ENCODE results near the gene RBKS. TPM values are rescaled to one million over a fixed set of nuclear protein-coding genes. Genes with fewer than 3 reads are reported as not detected.

The RBKS gene
- 0.85 TPM for polyA plus RNA-seq (2013, experiment 1 of 2; ENCODE audit: insufficient read length)
- 0.74 TPM for polyA plus RNA-seq (2013, experiment 2 of 2; ENCODE audit: insufficient read length)

DNA sequence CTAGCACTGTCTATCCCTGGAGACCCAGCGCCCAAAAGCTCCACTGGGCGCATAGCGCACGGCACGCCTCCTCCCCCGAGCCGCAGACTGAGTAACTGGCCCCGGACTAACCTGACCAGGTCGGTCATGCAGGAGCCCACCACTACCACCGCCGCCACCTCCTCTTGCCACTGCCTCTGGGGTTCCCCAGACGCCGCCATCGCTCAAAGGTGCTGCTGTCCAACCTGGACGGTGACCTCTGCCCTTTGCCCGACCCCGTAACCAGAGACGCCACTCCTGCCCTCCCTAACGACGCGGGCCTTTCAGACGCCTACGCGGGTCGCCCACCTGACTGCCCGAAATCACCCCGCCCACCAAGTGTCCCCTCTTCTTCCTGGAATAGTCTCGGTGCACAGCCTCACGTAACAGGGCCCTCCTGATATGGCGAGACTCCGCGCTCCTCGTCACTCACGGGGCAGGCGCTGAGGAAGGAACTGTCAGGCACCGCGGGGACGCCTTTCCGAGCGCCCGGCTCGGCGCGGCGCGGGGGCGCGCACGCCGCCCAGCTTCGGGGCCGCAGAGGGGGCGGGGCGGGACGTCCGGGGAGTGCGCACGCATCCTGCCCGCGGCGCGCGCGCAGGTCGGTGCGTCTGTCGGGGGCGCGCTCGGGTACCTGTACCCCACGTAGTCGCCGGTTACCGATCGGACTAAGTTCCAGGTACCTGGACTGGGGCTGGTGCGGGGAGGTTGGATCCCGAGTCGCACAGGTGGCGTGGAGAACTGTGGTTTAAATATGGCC, at the start of gene RBKS, which contains the start of gene BABAM2:
TSS of gene RBKS (minus strand) at position 242 of the 778 bp plus-strand sequence. CDS start at position 200, 42 bp downstream.
TSS of gene BABAM2 (plus strand) at position 584 of the 778 bp plus-strand sequence. CDS start 3,828 bp downstream, outside the sequence.
- DNase-seq, result peak; percentile 87

DNA sequence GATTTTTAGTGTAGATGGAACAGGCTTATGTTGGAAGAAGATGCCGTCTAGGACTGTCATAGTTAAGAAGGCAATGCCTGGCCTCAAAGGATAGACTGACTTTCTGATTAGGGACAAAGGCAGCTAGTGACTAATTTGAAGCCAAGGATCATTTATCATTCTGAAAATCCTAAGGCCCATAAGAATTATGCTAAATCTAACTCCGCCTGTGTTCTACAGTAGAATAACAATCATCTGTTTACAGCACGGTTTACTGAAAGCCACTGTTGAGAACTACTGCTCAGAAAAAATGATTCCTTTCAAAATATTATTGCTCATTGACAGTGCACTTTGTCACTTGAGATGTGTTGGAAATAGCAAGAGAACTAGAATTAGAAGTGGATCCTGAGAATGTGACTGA, 44.8 kb upstream of the RBKS start:
- no peak for DNase-seq

DNA sequence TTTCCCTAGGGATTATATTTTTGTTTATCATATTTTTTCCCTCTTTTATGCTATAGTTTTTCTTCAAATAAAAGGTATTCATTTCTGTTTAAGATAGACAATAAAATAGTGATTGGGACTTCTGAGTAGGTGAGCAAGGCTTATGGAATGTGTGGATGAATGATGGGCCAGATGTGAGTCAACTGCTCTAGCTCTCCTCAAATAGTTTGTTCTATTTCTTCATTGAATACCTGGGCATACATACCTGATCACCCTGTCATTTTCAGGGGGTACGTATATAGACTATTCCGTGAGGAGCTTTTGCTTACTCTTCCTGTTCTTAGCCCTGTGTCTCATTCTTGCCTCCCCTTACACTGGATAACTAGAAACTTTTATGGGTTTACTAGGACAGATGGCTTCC, 42.2 kb upstream of the RBKS start:
- peak; percentile 72 for DNase-seq

DNA sequence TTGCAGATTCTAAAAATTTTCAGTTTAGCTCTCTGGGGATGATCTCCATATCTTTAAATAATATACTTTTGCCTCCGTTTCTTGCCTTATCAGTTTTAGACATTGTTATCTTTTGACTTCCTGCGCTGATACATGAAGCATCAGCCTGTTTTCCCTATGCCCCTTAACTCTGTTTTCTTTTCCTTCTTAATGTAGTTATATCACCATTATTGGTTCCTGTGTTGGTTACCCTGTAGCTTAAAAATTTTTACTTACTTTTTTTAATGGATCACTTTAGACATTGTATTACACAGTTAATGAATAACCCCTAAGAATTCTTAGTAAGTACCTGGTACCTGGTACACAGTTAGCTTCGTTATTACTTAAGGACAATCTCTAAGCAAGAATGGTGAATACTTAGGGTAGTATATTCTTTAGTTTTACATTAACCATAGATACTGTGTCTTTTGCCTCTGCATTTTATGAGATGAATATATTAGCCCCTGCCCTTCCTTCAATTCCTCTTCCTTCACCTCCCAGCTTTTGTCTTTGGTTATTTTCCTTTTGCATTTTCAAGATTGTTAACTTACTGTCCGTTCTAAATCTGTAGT, 41.3 kb upstream of the RBKS start:
- DNase-seq, result no peak

- peak; percentile 11 for DNase-seq
These were observed 39.8 kb upstream of the RBKS start for GRCh38 chr2:27929916-27930486.

DNA sequence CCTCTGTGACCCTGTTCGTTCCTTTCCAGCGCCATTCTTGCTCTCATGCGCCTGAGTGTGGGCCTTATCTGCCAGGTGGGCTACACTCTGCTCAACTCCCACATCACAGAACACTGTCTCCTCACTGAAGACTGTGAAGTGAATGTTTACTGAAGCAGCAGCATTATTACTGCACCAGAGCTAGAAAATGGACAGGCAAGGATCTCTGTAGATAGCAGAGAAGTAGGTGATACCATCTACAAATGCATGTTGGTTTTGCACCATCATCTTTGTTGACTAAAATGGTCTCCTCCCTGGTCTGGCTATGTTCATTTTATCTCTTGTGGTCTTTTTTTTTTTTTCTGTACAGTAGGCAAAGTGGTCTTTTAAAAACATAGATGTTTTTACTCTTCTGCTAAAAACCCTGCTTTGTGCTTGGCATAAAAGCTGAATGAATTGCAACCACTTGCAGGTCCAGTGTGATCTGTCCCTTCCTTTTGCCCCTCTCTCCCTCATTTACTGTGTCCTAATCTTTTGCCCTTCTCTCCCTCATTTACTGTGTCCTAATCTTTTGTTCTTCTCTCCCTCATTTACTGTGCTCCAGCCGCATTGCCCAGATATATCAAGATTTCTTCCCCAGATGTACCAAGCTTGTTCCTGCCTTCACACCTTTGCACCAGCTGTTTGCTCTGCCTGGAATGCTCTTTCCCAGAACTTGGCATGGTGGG, 35.7 kb upstream of the RBKS start:
- DNase-seq, result no peak

DNA sequence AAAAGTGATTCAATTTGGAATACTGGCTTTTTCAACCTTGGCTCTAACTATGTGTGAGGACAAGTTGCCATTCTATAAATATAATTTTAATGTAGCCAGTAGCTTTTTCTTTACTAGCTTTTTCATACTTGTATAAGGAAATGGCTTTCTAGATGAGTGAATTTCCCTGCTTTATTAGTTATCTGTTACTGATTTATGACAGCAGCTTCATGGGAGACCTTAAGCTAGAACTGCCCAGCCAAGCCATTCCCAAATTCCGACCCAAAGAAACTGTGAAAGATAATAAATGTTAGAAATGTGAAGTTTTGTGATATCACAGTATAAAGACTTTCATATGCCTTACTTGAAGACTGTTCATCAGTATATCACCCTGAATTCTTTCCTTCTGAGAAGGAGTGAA, 32.7 kb upstream of the RBKS start:
- no peak for DNase-seq

GRCh38 chr2:27921880-27922547, 31.8 kb upstream of the RBKS start:
- DNase-seq, result no peak

GRCh38 chr2:27921424-27921823, 31.2 kb upstream of the RBKS start:
- no peak for DNase-seq

DNA sequence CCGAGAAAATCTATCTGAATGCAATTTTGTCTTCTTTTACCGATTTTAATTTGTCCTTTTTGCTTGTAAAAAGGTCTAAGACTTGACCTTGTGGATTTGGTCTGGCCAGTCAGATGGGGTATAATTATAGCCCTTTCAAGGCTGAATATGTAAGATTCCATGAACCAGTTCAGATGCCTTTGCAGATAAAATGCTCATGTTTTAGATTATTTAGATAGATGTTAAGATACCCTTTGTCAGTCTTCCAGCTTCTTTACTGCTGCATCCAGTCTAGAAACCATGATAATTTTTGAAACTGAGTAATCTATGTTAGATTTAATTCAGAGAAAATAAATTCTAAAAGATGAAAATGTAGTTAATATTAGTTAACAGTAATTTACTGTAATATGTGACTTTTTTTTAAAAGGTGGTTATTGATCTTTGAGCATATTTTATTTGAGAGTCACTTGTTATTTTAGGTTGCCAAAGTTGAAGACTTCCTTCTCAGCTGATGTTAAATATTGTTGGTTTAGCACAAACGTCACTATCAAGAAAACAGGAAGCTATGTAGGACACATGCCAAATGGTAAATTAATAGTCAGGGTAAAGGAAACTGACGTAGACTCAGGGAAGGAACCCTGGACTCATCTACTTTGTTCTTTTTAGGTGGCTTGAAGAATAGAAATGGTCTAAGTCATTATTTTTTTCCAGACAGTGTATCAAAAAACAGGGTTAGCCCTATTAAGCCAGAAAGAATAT, 30.1 kb upstream of the RBKS start:
- peak; percentile 15 for DNase-seq

GRCh38 chr2:27916293-27916995, 26.3 kb upstream of the RBKS start:
- DNase-seq, result no peak

GRCh38 chr2:27915874-27916273, 25.7 kb upstream of the RBKS start:
- DNase-seq, result peak; percentile 22

GRCh38 chr2:27915191-27915590, 25.0 kb upstream of the RBKS start:
- DNase-seq, result no peak

DNA sequence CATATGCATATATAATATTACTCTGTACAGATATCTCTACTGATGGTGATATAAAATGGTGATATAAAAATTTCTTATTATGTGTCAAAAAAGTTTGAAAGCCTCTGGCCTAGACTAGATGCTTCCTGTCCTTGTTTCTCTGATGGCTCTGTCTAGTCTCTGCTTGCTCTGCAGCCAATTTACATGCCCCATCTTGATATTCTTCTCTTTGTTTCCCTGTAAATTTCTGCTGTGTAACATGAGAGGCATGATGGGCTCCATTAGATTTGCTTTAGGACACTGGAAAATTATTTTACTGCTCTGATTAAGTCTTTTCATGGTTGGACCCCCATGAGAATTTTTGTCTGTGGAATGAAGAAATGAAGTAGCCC, 24.6 kb upstream of the RBKS start:
- DNase-seq, result no peak

DNA sequence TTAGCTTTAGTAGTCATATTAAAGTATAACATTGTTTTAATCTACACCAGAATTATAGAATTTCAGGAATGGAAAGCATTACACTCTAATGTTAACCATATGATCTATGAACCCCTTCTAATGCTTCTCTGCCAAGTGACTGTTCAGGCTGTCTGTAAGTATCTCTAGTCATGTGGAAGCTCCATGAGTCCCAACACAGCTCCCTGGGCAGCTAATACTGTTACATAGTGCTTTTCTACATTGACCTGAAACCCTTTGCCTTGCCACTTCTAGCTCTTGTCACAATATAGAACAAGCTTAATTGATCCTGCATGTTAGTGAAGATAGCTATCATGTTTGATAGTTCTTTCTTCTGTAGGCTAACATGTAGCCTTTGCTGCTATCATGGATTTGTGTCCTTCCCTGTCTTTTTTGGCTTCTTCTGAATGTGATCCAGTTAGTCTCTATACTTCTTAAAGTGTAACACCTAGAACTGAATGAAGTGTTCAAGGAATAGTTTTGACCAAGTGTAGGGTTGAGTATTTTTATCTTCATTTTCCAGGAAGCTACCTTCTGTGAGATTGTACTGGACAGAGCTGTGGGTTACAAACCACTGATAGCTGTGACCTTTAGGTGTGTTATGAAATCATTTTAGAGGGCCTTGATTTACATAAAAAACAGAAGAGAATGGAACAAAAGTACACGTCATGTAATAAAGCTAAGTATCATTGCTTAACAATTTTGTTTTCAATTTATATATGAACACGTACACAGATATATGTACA, 24.0 kb upstream of the RBKS start:
- DNase-seq, result peak; percentile 72

- no peak for DNase-seq
These were observed 22.3 kb upstream of the RBKS start for GRCh38 chr2:27912512-27912911.

GRCh38 chr2:27911458-27912210, 21.4 kb upstream of the RBKS start:
- no peak for DNase-seq

- no peak for DNase-seq
These were observed 19.7 kb upstream of the RBKS start for GRCh38 chr2:27909901-27910300.

DNA sequence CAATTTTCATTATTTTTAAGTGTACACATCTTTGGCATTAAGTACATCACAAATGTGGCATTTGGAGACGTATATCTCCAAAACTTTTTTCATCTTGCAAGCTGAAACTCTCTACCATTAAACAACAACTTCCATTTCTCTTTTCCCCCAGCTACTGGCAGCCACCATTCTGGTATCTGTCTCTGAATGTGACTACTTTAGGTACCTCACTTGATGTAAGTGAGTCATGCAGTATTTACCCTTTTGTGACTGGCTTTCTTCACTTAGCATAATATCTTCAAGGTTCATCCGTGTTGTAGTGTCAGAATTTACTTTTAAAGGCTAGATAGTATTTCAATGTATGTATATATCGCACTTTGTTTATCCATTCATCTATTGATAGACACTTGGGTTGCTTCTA, 17.4 kb upstream of the RBKS start:
- DNase-seq, result no peak

DNA sequence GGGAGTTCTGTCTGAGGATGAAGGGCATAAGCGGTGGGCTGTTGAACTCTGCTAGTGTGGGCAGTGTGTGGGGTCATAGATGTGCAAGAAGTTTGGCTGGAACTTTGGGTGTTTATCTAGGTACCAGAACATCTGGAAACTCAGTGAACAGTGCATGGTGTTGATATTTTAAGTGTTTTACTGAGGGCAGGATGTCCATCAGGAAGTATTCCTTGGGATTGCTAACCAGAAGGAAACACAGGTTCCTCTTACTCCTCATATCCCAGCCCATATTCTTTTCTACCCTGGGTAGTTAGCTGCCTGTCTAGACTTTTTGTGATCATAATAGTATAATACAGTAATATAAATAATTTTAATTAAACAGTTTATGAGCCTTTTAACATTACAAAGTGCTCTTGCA, 15.9 kb upstream of the RBKS start:
- DNase-seq, result no peak

Data from fibroblast of skin of abdomen (primary cell).